Measurements from ENCODE around the gene OR5A1. TPM values are rescaled to one million over a fixed set of nuclear protein-coding genes. Genes with fewer than 3 reads are reported as not detected.
"Not testable (repeated sequence)": the region's sequence is repeated elsewhere in the genome, so short reads cannot be mapped to it uniquely, and the experiment has no call there.

The OR5A1 gene
- polyA plus RNA-seq, 1 experiment = not detected

GRCh38 chr11:59437770-59438169 lies 1.5 kb downstream of the OR5A1 start:
- no peaks in the 10 kb centered on the region for H3K27me3 ChIP-seq (ENCODE audit: control insufficient read depth, insufficient read depth, low read length)
- no peaks in the 10 kb centered on the region for H3K9me3 ChIP-seq (ENCODE audit: control insufficient read depth, insufficient read depth, low read length)
- ChIA-PET POLR2A (no interaction called here), CTCF (interaction anchor here (1.7 to 2.3 kb wide), 2 partner anchors 8 to 266 kb away, joined by 5 to 12 read pairs; partner anchors contain the start of gene DTX4)
- H3K27ac ChIP-seq (ENCODE audit: low read depth, low read length) = no peak overlapping the region
- no peak for TF ChIP-seq CTCF (IDR thresholded peaks at IDR 0.05; ENCODE audit: low read depth, low read length)
- DNase-seq (ENCODE audit: low read depth, low spot score) = no peak
- no peak overlapping the region for H3K4me3 ChIP-seq (ENCODE audit: low read depth, low read length)

GRCh38 chr11:59445624-59446023 lies 9.4 kb downstream of the OR5A1 start:
- H3K27me3 ChIP-seq (ENCODE audit: control insufficient read depth, insufficient read depth, low read length); POLR2A ChIA-PET; H3K4me3 ChIP-seq (ENCODE audit: low read depth, low read length); H3K27ac ChIP-seq (ENCODE audit: low read depth, low read length); CTCF ChIA-PET; DNase-seq (ENCODE audit: low read depth, low spot score); H3K9me3 ChIP-seq (ENCODE audit: control insufficient read depth, insufficient read depth, low read length): not testable (repeated sequence)

DNA sequence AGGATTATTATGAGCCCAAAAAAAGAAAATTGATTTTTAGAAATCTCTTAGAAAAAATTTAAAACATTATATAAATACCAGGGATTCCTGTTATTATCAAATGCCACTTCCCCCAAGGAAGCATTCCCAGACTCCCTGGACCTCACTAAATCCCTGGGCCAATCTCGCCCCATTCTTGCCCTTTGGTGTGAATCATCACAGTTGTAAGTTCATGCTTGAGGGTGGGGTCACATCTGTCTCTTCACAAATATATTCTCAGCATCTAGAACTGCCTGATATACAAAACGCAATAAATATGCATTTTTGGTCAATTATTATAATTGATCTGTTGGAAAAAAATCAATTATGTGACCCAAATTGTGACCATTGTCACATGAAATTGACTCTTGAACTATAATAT lies 12.2 kb downstream of the OR5A1 start:
- TF ChIP-seq CTCF (IDR thresholded peaks at IDR 0.05; ENCODE audit: low read depth, low read length) = no peak
- H3K9me3 ChIP-seq (ENCODE audit: control insufficient read depth, insufficient read depth, low read length) = no peaks in the 10 kb centered on the region
- H3K27me3 ChIP-seq (ENCODE audit: control insufficient read depth, insufficient read depth, low read length) = peaks cover 1% of the 10 kb centered on the region
- H3K27ac ChIP-seq (ENCODE audit: low read depth, low read length) = no peak overlapping the region
- DNase-seq (ENCODE audit: low read depth, low spot score) = no peak
- POLR2A ChIA-PET = no interaction called here
- no peak overlapping the region for H3K4me3 ChIP-seq (ENCODE audit: low read depth, low read length)
- CTCF ChIA-PET = no interaction called here

DNA sequence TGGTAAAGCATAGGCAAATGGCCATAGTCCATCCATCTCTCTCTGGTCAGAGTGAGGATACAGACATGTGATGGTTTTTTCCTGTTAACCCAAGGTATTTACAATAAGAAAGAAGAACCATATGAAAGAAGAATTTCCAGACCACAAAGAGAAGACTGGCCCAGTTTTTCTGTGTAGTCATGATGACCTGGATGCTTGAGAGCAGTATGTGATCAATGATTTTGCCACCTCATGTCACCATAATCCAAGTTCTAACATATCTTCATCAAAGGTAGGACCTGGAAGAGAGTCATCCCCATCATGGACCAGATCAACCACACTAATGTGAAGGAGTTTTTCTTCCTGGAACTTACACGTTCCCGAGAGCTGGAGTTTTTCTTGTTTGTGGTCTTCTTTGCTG lies 20.4 kb downstream of the OR5A1 start, which contains the start of gene OR4D6:
TSS of gene OR4D6 (plus strand) at position 301 of the 400 bp plus-strand sequence. CDS start at position 301, 0 bp downstream.
- CTCF ChIA-PET = no interaction called here
- TF ChIP-seq CTCF (IDR thresholded peaks at IDR 0.05; ENCODE audit: low read depth, low read length) = no peak
- Histone ChIP-seq H3K27ac (ENCODE audit: low read depth, low read length) (no peak within 1 kb of the TSS), H3K9me3 (ENCODE audit: control insufficient read depth, insufficient read depth, low read length) (no peaks in the 10 kb centered on the region), H3K27me3 (ENCODE audit: control insufficient read depth, insufficient read depth, low read length) (no peaks in the 10 kb centered on the region), H3K4me3 (ENCODE audit: low read depth, low read length) (no peak within 1 kb of the TSS)
- POLR2A ChIA-PET = no interaction called here
- no peak for DNase-seq (ENCODE audit: low read depth, low spot score)

GRCh38 chr11:59459916-59460315 lies 23.6 kb downstream of the OR5A1 start:
- ChIA-PET CTCF (no interaction called here), POLR2A (no interaction called here)
- no peak for DNase-seq (ENCODE audit: low read depth, low spot score)
- TF ChIP-seq CTCF (IDR thresholded peaks at IDR 0.05; ENCODE audit: low read depth, low read length) = no peak
- H3K27ac ChIP-seq (ENCODE audit: low read depth, low read length) = no peak overlapping the region
- no peaks in the 10 kb centered on the region for H3K27me3 ChIP-seq (ENCODE audit: control insufficient read depth, insufficient read depth, low read length)
- H3K9me3 ChIP-seq (ENCODE audit: control insufficient read depth, insufficient read depth, low read length) = no peaks in the 10 kb centered on the region
- H3K4me3 ChIP-seq (ENCODE audit: low read depth, low read length) = no peak overlapping the region

DNA sequence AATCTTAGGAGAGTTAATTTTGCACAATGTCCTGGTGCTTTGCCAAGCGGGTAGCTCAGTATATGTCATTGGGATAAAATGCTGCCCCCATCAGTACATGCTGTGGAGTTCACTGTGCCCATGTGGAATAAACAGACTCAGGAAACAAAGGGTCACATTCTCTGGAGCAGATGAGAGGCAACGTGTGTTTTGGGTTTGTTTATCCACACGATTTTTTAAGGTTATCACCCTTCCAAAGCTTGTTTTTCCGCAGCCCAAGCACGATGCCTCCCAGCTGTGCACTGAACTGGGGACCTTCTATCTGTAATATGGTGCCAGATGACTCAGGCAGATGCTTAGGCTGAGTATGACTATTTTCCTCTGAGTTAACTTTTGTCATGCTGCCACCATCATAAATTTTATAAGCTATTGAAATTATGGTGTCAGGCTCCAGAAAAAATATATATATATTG lies 26.9 kb downstream of the OR5A1 start:
- H3K4me3 ChIP-seq (ENCODE audit: low read depth, low read length) = no peak overlapping the region
- TF ChIP-seq CTCF (IDR thresholded peaks at IDR 0.05; ENCODE audit: low read depth, low read length) = no peak
- no peaks in the 10 kb centered on the region for H3K27me3 ChIP-seq (ENCODE audit: control insufficient read depth, insufficient read depth, low read length)
- no peak for DNase-seq (ENCODE audit: low read depth, low spot score)
- no peak overlapping the region for H3K27ac ChIP-seq (ENCODE audit: low read depth, low read length)
- no peaks in the 10 kb centered on the region for H3K9me3 ChIP-seq (ENCODE audit: control insufficient read depth, insufficient read depth, low read length)
- ChIA-PET POLR2A (no interaction called here), CTCF (interaction anchor here (0.6 to 1.4 kb wide), 2 partner anchors 49 to 74 kb away, joined by 3 read pairs; no protein-coding TSS in a partner anchor)

Measured in AG04450 (cell line).